BE2C (cell line): Measurements from ENCODE around the gene ADAM30. TPM values are rescaled to one million over a fixed set of nuclear protein-coding genes. Genes with fewer than 3 reads are reported as not detected.

Experiments
- DNase-seq: peaks from one replicate; pipeline ENCODE4 v3.0.0-alpha.2; 2020
- H3K27me3 ChIP-seq: fragments of 250-450 bp; sonication (Bioruptor Pico); 2 replicates; pipeline ENCODE4 v1.5.1; 2020; ENCODE audit warnings: mild to moderate bottlenecking
- H3K36me3 ChIP-seq: fragments of 250-450 bp; sonication (Bioruptor Pico); 2 replicates; pipeline ENCODE4 v1.5.1; 2020; ENCODE audit warnings: mild to moderate bottlenecking
- H3K4me1 ChIP-seq: fragments of 250-450 bp; sonication (Bioruptor Pico); 2 replicates; pipeline ENCODE4 v1.5.1; 2020
- H3K4me3 ChIP-seq: 2 replicates; pipeline ENCODE4 v1.5.1; 2011; ENCODE audit warnings: low read depth, low read length
- H3K9me3 ChIP-seq: fragments of 250-450 bp; sonication (Bioruptor Pico); 2 replicates; pipeline ENCODE4 v1.5.1; 2020
- polyA plus RNA-seq: library from polyadenylated mRNA; unstranded; fragments of >200 nt; gene quantifications from one replicate; pipeline ENCODE4 v1.2.1, GENCODE V29; 2012; ENCODE audit warnings: low read depth, missing spikeins; ENCODE audit not compliant: insufficient read length, insufficient read depth
- TF ChIP-seq, protein P1 (sequence below): IDR thresholded peaks from 2 replicates; pipeline ENCODE4 v1.5.1; 2012; ENCODE audit warnings: mild to moderate bottlenecking, low read depth, low read length

Gene ADAM30
- polyA plus RNA-seq = not detected

DNA sequence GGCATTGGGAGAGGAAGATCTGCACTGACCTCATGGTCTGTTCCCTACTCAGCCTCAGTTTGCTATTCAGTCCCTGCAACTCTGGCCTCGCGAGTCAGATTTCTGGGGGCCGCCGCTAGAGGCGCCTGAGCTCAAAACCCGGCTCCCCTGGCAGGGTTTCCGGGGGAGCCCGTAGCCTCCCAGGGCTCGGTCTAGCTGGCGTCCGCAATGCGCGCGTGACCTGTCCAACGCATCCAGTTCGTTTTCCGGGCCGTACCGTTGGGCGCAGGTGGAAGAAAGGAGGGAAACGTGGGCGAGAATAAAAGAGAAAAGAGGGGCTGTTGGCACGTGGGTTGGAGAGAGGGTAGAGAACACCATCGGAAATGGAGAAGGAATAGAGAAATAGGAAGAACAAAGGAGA is at the start of gene ADAM30:
Gene ADAM30, minus strand, starts transcription at position 213 of the 400 bp plus-strand sequence. Its CDS starts 179 bp downstream, at position 34.
- DNase-seq = no peak
- H3K9me3 ChIP-seq = no peaks in the 10 kb centered on the region
- no peak within 1 kb of the TSS for H3K4me3 ChIP-seq
- no peaks in the 10 kb centered on the region for H3K4me1 ChIP-seq
- no peaks in the 10 kb centered on the region for H3K36me3 ChIP-seq
- TF ChIP-seq, protein P1, sequence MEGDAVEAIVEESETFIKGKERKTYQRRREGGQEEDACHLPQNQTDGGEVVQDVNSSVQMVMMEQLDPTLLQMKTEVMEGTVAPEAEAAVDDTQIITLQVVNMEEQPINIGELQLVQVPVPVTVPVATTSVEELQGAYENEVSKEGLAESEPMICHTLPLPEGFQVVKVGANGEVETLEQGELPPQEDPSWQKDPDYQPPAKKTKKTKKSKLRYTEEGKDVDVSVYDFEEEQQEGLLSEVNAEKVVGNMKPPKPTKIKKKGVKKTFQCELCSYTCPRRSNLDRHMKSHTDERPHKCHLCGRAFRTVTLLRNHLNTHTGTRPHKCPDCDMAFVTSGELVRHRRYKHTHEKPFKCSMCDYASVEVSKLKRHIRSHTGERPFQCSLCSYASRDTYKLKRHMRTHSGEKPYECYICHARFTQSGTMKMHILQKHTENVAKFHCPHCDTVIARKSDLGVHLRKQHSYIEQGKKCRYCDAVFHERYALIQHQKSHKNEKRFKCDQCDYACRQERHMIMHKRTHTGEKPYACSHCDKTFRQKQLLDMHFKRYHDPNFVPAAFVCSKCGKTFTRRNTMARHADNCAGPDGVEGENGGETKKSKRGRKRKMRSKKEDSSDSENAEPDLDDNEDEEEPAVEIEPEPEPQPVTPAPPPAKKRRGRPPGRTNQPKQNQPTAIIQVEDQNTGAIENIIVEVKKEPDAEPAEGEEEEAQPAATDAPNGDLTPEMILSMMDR = no peak
- H3K27me3 ChIP-seq = peaks cover 34% of the 10 kb centered on the region

GRCh38 chr1:119943216-119943615 is 46.9 kb upstream of the ADAM30 start:
- Histone ChIP-seq H3K9me3 (no peaks in the 10 kb centered on the region), H3K27me3 (no peaks in the 10 kb centered on the region), H3K4me3 (no peak overlapping the region), H3K36me3 (no peaks in the 10 kb centered on the region), H3K4me1 (no peaks in the 10 kb centered on the region)
- TF ChIP-seq, protein P1 = no peak
- no peak for DNase-seq

- H3K9me3 ChIP-seq = no peaks in the 10 kb centered on the region
- no peak for DNase-seq
- no peaks in the 10 kb centered on the region for H3K36me3 ChIP-seq
- no peak overlapping the region for H3K4me3 ChIP-seq
- H3K27me3 ChIP-seq = 0 out of 2 replicates have a peak, but pooled peaks cover 3% of the 10 kb centered on the region
- H3K4me1 ChIP-seq = no peaks in the 10 kb centered on the region
- TF ChIP-seq, protein P1 = no peak
Observed at GRCh38 chr1:119941392-119941791, 45.1 kb upstream of the ADAM30 start.

DNA sequence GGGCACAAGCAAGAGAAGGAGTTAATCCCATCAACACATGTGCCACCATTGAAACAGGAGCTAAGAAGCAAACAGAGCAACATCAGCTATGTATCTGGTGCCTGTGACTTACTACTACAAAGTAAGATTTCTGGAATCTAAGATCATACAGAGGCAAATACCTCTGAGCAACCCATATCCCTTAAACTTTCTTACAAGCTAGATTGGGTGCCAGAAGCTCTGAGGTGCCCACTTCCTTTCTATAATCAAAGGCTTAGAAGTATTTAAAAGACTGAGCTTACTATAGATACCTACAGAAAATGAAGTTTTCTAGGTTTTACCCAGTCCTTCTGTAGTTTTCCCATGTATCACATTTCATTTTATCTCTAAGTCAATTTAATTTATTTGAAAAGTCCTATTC is 44.4 kb upstream of the ADAM30 start:
- no peak for DNase-seq
- Histone ChIP-seq H3K9me3 (no peaks in the 10 kb centered on the region), H3K27me3 (0 out of 2 replicates have a peak, but pooled peaks cover 3% of the 10 kb centered on the region), H3K36me3 (no peaks in the 10 kb centered on the region), H3K4me1 (no peaks in the 10 kb centered on the region), H3K4me3 (no peak overlapping the region)
- TF ChIP-seq, protein P1 = no peak

DNA sequence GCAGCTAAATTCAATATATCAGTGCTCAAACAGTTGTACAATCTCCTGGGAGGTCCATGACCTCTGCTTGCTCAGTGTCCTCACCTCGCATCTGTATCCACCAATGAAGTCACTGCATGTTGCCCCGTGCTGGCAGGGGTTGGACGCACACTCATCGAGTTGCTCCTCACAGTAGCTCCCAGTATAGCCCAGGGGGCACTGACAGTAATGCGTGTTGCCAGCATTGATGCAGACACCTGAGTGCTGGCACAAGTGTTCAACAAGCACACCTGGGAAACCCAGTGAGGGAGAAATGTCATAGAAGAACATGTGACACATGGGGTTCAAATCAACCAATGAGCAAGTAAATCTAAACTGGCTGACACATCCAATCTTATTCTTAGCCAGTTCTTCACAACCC is 40.9 kb upstream of the ADAM30 start:
- Histone ChIP-seq H3K27me3 (0 out of 2 replicates have a peak, but pooled peaks cover 3% of the 10 kb centered on the region), H3K36me3 (no peaks in the 10 kb centered on the region), H3K9me3 (no peaks in the 10 kb centered on the region), H3K4me1 (no peaks in the 10 kb centered on the region), H3K4me3 (no peak overlapping the region)
- DNase-seq = no peak
- TF ChIP-seq, protein P1 = no peak

DNA sequence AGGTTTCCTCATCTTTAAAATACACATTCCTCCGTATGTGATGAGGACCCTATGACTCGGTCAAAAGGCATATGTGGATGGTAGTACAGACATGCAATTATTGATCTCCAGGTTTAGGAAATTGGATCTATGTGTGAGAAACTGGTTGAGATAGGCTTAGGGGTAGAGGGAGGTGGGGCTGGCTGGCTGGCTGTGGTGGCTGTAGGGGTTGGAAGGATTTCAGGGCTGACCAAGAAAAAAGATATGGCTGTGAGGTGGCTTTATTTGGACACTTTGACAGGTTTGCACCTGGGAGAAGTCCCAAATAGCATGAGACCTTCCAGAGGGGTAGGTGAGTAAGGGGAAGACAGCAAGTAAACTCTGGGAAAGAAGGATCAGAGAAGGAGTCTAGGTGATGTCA is 39.6 kb upstream of the ADAM30 start:
- TF ChIP-seq, protein P1 = no peak
- no peak overlapping the region for H3K4me3 ChIP-seq
- no peaks in the 10 kb centered on the region for H3K9me3 ChIP-seq
- DNase-seq = no peak
- H3K27me3 ChIP-seq = 0 out of 2 replicates have a peak, but pooled peaks cover 3% of the 10 kb centered on the region
- H3K4me1 ChIP-seq = no peaks in the 10 kb centered on the region
- no peaks in the 10 kb centered on the region for H3K36me3 ChIP-seq
